Upper lobe of right lung (tissue), 1 donor: Measurements from ENCODE around the gene GRPEL1. TPM values are rescaled to one million over a fixed set of nuclear protein-coding genes. Genes with fewer than 3 reads are reported as not detected.
A peak's percentile ranks its signal among the peaks of the same experiment; 100 is the strongest.

Experiments
- ATAC-seq: fragments of 200-7000 bp; cut with Tn5 transposase; one replicate; pipeline ENCODE4 v1.9.1; 2020; ENCODE audit warnings: mild to moderate bottlenecking, moderate library complexity
- DNase-seq: peaks from one replicate; pipeline ENCODE4 v3.0.0-alpha.2; 2020
- H3K27ac ChIP-seq: fragments of 200-600 bp; one replicate; pipeline ENCODE4 v1.8.0; 2022
- H3K27me3 ChIP-seq: fragments of 200-600 bp; one replicate; pipeline ENCODE4 v1.8.0; 2022; ENCODE audit warnings: mild to moderate bottlenecking
- H3K36me3 ChIP-seq: fragments of 200-600 bp; one replicate; pipeline ENCODE4 v1.8.0; 2022
- H3K4me1 ChIP-seq: fragments of 200-600 bp; one replicate; pipeline ENCODE4 v1.8.0; 2022
- H3K4me3 ChIP-seq: fragments of 200-600 bp; one replicate; pipeline ENCODE4 v1.8.0; 2022; ENCODE audit warnings: mild to moderate bottlenecking
- H3K9me3 ChIP-seq: fragments of 200-600 bp; one replicate; pipeline ENCODE4 v1.8.0; 2022
- CTCF ChIP-seq: fragments of 200-600 bp; IDR thresholded peaks from one replicate; pipeline ENCODE4 v1.8.0; 2022; ENCODE audit warnings: antibody characterized with exemption
- intact Hi-C: fragments of 100-400 bp; cut with DNase I; formaldehyde crosslinking; loops from one replicate; pipeline ENCODE4 v1.11.0; 2022
- total RNA-seq: library from RNA; stranded (reverse); fragmentation: NEBNext Ultra II Directional; extraction: Animal tissue kit (Norgen Biotek cat#: 25700); gene quantifications from one replicate; pipeline ENCODE4 v1.2.1, GENCODE V29; 2021
- donor health status: DM: no; HTN: yes; CAD: no; lungs with severe emphysema.

GRPEL1 gene
- total RNA-seq, 1 donor from 2014 or later, result 27.8 TPM

DNA sequence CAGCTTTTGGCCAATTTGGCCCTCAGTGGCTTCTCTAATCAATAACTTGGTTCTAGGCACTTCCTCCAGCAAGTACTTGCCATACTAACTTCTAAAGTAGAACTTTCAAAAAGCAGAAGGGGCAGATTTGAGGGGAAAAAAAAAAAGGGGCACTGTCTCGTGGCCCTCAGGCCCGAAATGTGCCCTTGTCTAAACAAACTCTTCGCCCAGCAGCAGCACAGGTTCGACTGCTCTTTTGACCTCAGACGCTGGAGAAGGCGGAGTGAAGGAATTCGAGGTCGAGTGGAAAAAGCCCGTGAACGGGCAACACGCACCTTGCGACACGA, 775 bp downstream of the GRPEL1 start:
- ATAC-seq (no peak), DNase-seq (peak; percentile 59)
- no peaks in the 10 kb centered on the region for H3K27me3 ChIP-seq
- peak overlapping the region; percentile 91 for H3K27ac ChIP-seq
- H3K36me3 ChIP-seq, result peaks cover 30% of the 10 kb centered on the region
- H3K4me3 ChIP-seq, result peak overlapping the region; percentile 82
- H3K9me3 ChIP-seq, result no peaks in the 10 kb centered on the region
- TF ChIP-seq CTCF, result no peak
- intact Hi-C loops, result no loop called here
- peaks cover 28% of the 10 kb centered on the region for H3K4me1 ChIP-seq

- H3K4me1 ChIP-seq, result peaks cover 28% of the 10 kb centered on the region
- H3K36me3 ChIP-seq, result peaks cover 36% of the 10 kb centered on the region
- TF ChIP-seq CTCF, result no peak
- H3K27ac ChIP-seq, result no peak overlapping the region
- intact Hi-C loops, result no loop called here
- peak overlapping the region; percentile 82 for H3K4me3 ChIP-seq
- no peaks in the 10 kb centered on the region for H3K9me3 ChIP-seq
- ATAC-seq (no peak), DNase-seq (peak; percentile 31)
- H3K27me3 ChIP-seq, result no peaks in the 10 kb centered on the region
Measured at GRCh38 chr4:7066493-7066892, 1.4 kb downstream of the GRPEL1 start.

- intact Hi-C loops, result no loop called here
Measured at GRCh38 chr4:7066006-7066405, 1.9 kb downstream of the GRPEL1 start.

DNA sequence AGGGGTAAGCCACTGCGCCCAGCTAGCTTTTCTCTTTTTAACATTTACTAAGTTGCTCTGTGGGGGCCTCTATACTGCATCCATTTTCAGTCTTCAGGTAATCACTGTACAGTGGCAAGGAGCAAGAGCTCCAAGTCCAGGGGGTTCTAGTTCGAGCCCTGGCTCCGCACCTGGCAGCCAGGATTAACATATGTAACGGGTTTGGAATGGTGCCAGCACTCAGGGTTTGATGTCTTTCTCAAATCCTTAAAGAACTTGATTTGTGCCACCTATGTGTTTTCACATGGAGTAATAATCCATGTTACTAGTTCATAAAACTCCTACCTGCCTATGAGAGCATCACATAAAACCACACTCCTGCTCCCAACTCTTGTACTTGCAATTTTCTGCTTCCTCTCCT, 4.5 kb downstream of the GRPEL1 start:
- peaks cover 16% of the 10 kb centered on the region for H3K4me1 ChIP-seq
- H3K27me3 ChIP-seq, result no peaks in the 10 kb centered on the region
- peak; percentile 21 for DNase-seq
- peaks cover 67% of the 10 kb centered on the region for H3K36me3 ChIP-seq
- intact Hi-C loops, result no loop called here
- H3K27ac ChIP-seq, result no peak overlapping the region
- no peak for TF ChIP-seq CTCF
- ATAC-seq, result no peak
- no peaks in the 10 kb centered on the region for H3K9me3 ChIP-seq
- H3K4me3 ChIP-seq, result no peak overlapping the region

More at GRCh38 chr4:7066006-7066405, 1.9 kb downstream of the GRPEL1 start:
- H3K27ac ChIP-seq, result no peak overlapping the region
- H3K27me3 ChIP-seq, result no peaks in the 10 kb centered on the region
- no peak overlapping the region for H3K4me3 ChIP-seq
- H3K9me3 ChIP-seq, result no peaks in the 10 kb centered on the region
- H3K36me3 ChIP-seq, result peaks cover 41% of the 10 kb centered on the region
- ATAC-seq (no peak), DNase-seq (peak; percentile 8)
- peaks cover 28% of the 10 kb centered on the region for H3K4me1 ChIP-seq
- no peak for TF ChIP-seq CTCF

- no peaks in the 10 kb centered on the region for H3K9me3 ChIP-seq
- intact Hi-C loops, result no loop called here
- no peak for DNase-seq
Measured at GRCh38 chr4:7062816-7063215, 5.0 kb downstream of the GRPEL1 start.

More at GRCh38 chr4:7062816-7063215, 5.0 kb downstream of the GRPEL1 start:
- no peak for ATAC-seq
- no peak for TF ChIP-seq CTCF
- Histone ChIP-seq H3K27ac (no peak overlapping the region), H3K27me3 (no peaks in the 10 kb centered on the region), H3K4me1 (peaks cover 16% of the 10 kb centered on the region), H3K36me3 (peaks cover 71% of the 10 kb centered on the region), H3K4me3 (no peak overlapping the region)
